Ectodermal cell (in vitro differentiated cells): Measurements from ENCODE around the gene ADIRF.

ENCODE experiments used
- H3K27ac ChIP-seq: 2 replicates; pipeline ENCODE4 v1.7.0; 2013; ENCODE audit warnings: mild to moderate bottlenecking, low read depth, low read length; ENCODE audit not compliant: insufficient read depth, poor library complexity, severe bottlenecking
- H3K27me3 ChIP-seq: 2 replicates; pipeline ENCODE4 v1.7.0; 2013; ENCODE audit warnings: mild to moderate bottlenecking, low read length; ENCODE audit not compliant: insufficient read depth, control insufficient read depth, poor library complexity, severe bottlenecking
- H3K36me3 ChIP-seq: one replicate; pipeline ENCODE4 v1.7.0; 2013; ENCODE audit warnings: low read length; ENCODE audit not compliant: control insufficient read depth, insufficient read depth
- H3K4me1 ChIP-seq: one replicate; pipeline ENCODE4 v1.7.0; 2013; ENCODE audit warnings: low read length; ENCODE audit not compliant: control insufficient read depth, insufficient read depth
- H3K4me3 ChIP-seq: 2 replicates; pipeline ENCODE4 v1.7.0; 2013; ENCODE audit warnings: low read depth, low read length, control low read depth; ENCODE audit not compliant: insufficient read depth
- H3K9me3 ChIP-seq: 2 replicates; pipeline ENCODE4 v1.7.0; 2013; ENCODE audit warnings: mild to moderate bottlenecking, low read length, moderate library complexity; ENCODE audit not compliant: control insufficient read depth
- WGBS, 2 experiments: methylation state at CpG; one replicate each; pipeline ENCODE4 v1.1.7; 2013; ENCODE audit warnings: missing lambda C conversion rate in 2 of 2; 5-methylcytosine and 5-hydroxymethylcytosine counted together

ADIRF gene

DNA sequence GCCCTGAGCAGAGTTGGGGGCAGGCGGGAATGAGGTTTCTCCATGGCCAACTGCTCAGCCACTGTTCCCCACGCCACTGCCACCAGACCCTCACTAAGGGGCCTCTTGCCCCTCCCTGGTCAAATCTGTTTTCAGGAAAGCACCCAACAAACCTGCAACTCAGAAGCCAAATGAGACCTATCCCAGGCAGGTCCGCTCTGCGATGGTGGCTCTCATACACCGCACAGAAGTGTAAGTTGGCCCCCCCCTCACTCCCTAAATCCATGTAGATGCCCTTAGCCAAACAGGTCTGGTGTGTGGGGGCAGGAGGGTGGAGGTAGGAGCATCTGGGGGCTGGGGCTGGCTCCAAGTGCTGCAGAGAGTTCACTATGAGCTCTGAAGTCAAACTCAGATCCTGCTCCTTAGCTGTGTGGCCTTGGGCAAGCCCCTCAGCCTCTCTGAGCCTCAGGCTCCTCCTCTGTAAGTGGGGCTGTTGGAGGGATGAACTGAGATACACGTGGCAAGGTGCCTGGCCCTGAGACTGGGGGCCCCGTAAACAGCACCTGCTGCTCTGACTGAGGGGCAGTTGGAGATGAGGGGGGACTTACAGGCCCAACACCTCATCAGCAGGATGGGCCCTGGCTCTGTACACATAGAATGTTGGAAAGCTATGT, 12.0 kb upstream of the ADIRF start:
- peaks cover 44% of the 10 kb centered on the region for H3K4me1 ChIP-seq
- 84 to 85% methylated on average over 5 to 7 of the region's 7 CpGs for whole genome bisulfite sequencing, 2 experiments
- no peak overlapping the region for H3K27ac ChIP-seq

DNA sequence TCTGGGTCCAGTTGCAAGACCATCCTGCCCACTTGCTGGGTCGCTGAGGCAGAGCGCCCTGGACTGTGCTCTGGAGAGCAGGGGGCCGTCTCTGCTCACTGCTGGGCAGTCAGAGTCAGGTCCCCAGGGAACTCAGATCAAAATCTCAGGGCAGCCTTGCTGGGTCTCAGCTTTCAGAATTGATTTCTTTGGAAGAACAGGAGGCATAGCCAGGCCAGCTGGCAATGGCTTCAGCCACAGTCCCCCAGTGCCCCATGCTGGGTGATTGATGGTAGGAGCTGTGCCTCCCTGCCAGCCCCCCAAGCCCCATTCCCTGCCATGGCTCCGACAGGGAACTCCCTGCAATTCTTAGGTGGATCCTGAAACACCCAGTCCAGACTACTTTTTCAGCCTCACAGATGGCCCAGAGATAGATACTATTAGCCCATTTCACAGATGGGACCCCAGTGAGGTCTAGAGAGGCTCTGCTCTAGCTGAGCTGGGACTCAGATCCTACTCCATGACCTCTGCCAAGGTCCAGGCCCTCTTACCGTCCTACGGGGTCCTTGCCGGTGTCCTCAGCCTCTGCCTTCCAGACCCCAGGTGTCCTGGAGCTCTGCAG, 11.3 kb upstream of the ADIRF start:
- no peaks in the 10 kb centered on the region for H3K9me3 ChIP-seq
- H3K27ac ChIP-seq, result no peak overlapping the region
- no peaks in the 10 kb centered on the region for H3K27me3 ChIP-seq
- no peak overlapping the region for H3K4me3 ChIP-seq
- H3K36me3 ChIP-seq, result no peaks in the 10 kb centered on the region
- WGBS, 2 experiments, result 67 to 70% methylated on average over 7 of the region's 7 CpGs
- H3K4me1 ChIP-seq, result peaks cover 44% of the 10 kb centered on the region

More for the DNA sequence above, 12.0 kb upstream of the ADIRF start:
- Histone ChIP-seq H3K4me3 (no peak overlapping the region), H3K9me3 (no peaks in the 10 kb centered on the region), H3K27me3 (no peaks in the 10 kb centered on the region), H3K36me3 (no peaks in the 10 kb centered on the region)

DNA sequence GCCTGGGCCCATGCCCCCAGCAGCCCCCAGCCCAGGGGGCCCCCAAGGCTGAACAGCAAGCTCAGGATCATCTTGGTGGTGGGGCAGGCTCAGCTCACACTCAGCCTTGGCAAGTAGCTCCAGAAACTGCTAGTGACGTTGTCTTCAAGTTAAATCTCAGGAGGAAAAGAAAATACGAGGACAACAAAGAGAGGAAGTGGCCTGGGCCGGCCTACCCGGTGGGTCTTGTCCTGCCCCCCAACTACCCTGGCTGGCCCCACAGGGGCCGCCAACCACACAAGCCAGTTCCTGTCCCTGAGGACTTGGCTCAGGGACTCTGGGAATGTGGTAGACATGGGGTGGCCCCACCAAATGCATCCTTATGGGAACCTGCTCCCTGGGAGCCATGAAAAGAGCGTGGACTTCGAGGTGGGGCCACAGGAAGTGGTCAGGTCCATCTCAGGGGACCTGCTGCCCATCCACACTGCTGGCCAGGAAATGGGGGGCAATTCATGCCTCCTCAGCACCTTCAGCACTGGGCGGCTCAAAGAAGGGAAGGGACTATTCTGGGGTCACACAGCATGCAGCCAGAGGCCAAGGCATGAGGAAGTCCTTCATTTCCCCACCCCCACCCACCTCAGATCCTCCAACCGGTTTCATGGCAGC, 10.7 kb upstream of the ADIRF start, which contains the start of gene MMRN2:
Gene MMRN2, minus strand, starts transcription at position 145 of the 645 bp plus-strand sequence. Its CDS starts 74 bp downstream, at position 71.
- 86 to 87% methylated on average over 9 of the region's 9 CpGs for WGBS, 2 experiments
- Histone ChIP-seq H3K9me3 (no peaks in the 10 kb centered on the region), H3K4me1 (peaks cover 44% of the 10 kb centered on the region), H3K4me3 (no peak within 1 kb of the TSS), H3K27ac (no peak within 1 kb of the TSS), H3K36me3 (no peaks in the 10 kb centered on the region), H3K27me3 (no peaks in the 10 kb centered on the region)

DNA sequence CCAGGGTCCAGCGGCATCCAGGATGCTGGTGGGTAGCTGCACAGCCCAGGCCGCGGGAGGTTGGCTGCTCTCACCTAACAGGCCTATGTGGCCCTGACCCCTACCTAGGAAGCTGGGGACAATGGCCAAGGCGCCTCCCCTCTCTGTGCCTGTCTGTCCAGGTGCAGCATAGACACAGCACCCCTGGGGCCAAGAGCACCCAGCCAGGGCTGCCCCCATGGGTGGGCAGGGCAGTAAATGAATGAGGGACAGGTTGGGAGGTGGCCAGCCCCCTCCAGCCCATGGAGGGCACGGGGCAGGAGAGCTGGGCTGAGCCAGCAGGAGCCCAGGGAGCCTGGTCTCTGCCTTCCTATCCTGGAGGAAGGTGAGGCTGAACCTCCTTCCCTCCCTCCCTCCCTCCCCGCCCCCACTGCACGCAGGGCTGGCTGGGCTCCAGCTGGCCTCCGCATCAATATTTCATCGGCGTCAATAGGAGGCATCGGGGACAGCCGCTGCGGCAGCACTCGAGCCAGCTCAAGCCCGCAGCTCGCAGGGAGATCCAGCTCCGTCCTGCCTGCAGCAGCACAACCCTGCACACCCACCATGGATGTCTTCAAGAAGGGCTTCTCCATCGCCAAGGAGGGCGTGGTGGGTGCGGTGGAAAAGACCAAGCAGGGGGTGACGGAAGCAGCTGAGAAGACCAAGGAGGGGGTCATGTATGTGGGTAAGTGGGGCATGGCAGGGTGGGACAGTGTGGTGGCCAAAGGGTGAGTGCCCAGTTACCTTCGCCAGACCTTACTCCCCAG, 10.0 kb upstream of the ADIRF start, which contains the start of gene SNCG:
Gene SNCG, plus strand, starts transcription at position 484 of the 785 bp plus-strand sequence. Its CDS starts 99 bp downstream, at position 583.
- H3K36me3 ChIP-seq, result no peaks in the 10 kb centered on the region
- H3K9me3 ChIP-seq, result no peaks in the 10 kb centered on the region
- H3K4me3 ChIP-seq, result no peak within 1 kb of the TSS
- H3K27ac ChIP-seq, result no peak within 1 kb of the TSS
- peaks cover 44% of the 10 kb centered on the region for H3K4me1 ChIP-seq
- 75% methylated on average over 22 of the region's 22 CpGs for WGBS, 2 experiments
- no peaks in the 10 kb centered on the region for H3K27me3 ChIP-seq

DNA sequence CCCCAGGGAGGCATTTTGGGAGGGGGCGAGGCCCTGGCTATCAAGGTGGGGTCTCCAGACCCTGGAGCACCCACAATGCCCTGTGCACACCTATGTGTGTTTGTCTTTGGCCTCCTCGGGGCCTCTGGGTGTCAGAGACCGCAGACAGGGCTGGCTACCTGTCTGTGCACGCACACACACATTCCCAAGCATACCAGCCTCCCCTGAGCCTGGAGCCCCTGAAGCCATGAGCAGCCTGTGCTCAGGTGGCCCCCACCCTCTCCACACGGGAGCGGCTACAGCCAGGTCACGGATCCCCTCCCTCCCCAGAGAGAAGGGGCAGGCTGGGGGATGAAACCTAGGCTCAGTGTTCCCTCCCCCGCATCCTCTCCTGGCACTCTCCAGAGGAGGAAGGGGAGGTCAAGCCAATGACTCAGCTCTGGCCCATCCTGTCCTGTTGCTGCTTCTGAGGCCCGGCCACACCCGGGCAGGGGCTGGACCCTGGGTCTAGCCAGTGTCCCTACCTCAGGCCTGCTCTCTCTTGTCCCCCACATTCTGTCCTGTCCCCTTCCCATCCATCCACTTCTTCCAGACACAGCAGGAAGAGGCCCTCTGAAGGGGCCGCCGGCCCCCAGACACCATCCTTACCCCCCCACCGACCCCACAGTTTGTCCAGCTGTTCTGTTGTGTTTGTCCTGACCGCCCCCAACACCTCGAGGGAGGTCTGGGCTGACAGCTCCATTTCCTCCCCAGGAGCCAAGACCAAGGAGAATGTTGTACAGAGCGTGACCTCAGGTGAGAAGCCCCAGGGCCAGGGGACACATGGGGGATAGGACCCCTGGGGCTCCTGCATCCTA, 9.2 kb upstream of the ADIRF start:
- Histone ChIP-seq H3K4me3 (no peak overlapping the region), H3K9me3 (no peaks in the 10 kb centered on the region), H3K27me3 (no peaks in the 10 kb centered on the region), H3K27ac (no peak overlapping the region), H3K4me1 (peaks cover 39% of the 10 kb centered on the region), H3K36me3 (no peaks in the 10 kb centered on the region)
- 69 to 78% methylated on average over 16 of the region's 16 CpGs for WGBS, 2 experiments

GRCh38 chr10:86959737-86960002, 8.6 kb upstream of the ADIRF start:
- 92 to 93% methylated on average over 2 of the region's 2 CpGs for WGBS, 2 experiments
- Histone ChIP-seq H3K36me3 (no peaks in the 10 kb centered on the region), H3K27ac (no peak overlapping the region), H3K9me3 (no peaks in the 10 kb centered on the region), H3K4me1 (peaks cover 33% of the 10 kb centered on the region), H3K4me3 (no peak overlapping the region), H3K27me3 (no peaks in the 10 kb centered on the region)

- no peak overlapping the region for H3K27ac ChIP-seq
- H3K36me3 ChIP-seq, result no peaks in the 10 kb centered on the region
- no peaks in the 10 kb centered on the region for H3K27me3 ChIP-seq
- 79 to 80% methylated on average over 37 of the region's 37 CpGs for WGBS, 2 experiments
- no peak overlapping the region for H3K4me3 ChIP-seq
- no peaks in the 10 kb centered on the region for H3K9me3 ChIP-seq
- H3K4me1 ChIP-seq, result peaks cover 28% of the 10 kb centered on the region
These were observed 8.0 kb upstream of the ADIRF start for GRCh38 chr10:86960003-86960862.

DNA sequence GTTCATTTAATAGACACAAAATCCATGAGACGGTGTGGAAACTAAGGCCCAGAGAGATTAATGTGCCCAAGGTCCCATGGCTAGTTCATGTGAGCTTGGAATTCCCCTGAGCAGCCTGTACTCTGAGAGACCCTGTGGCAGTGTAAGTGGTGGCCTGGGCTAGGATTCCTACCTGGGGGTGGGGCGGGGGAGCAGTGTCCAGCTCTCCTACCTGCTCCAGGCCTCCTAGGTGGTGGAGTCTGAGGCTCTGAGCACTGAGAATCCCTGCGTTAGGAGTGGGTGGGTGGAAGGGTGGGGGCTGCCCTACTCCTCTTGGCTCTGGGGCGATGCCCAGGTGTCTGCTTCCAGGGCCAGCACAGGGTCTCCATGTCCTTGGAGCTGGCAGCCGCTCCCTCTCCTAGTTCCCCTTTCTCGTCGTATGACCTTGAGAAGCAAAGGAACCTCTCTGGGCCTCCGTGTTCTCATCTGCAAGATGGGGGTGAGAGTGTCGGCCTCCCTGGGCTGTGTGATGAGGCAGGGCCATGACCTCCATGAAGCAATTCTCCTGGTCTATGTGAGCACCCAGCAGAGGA, 7.3 kb upstream of the ADIRF start:
- H3K4me3 ChIP-seq, result no peak overlapping the region
- H3K4me1 ChIP-seq, result peaks cover 21% of the 10 kb centered on the region
- no peaks in the 10 kb centered on the region for H3K36me3 ChIP-seq
- no peaks in the 10 kb centered on the region for H3K27me3 ChIP-seq
- no peak overlapping the region for H3K27ac ChIP-seq
- WGBS, 2 experiments, result 94 to 96% methylated on average over 9 of the region's 9 CpGs
- H3K9me3 ChIP-seq, result no peaks in the 10 kb centered on the region
